SK-N-SH treated with all-trans-retinoic acid at 6 μM for 48 hours (cell line): ENCODE data around the gene SAP30.

Source experiments
- ARNTL ChIP-seq: fragments of 450-650 bp; formaldehyde crosslinking; IDR thresholded peaks from 2 replicates; pipeline ENCODE4 v1.5.0; 2020; ENCODE audit warnings: low read depth, mild to moderate bottlenecking, moderate library complexity, borderline replicate concordance
- GLIS3 ChIP-seq: fragments of 250-450 bp; sonication (Bioruptor Pico); IDR thresholded peaks from 2 replicates; pipeline ENCODE4 v1.5.0; 2020; ENCODE audit warnings: mild to moderate bottlenecking, moderate library complexity
- RARB ChIP-seq: fragments of 250-450 bp; sonication (Bioruptor Pico); IDR thresholded peaks from 2 replicates; pipeline ENCODE4 v1.8.0; 2021; ENCODE audit warnings: mild to moderate bottlenecking, moderate library complexity
- TOX ChIP-seq: fragments of 250-450 bp; sonication (Bioruptor Pico); IDR thresholded peaks from 2 replicates; pipeline ENCODE4 v1.8.0; 2021; ENCODE audit warnings: mild to moderate bottlenecking, moderate library complexity, borderline replicate concordance
- ZFP3 ChIP-seq: fragments of 250-450 bp; sonication (Bioruptor Pico); IDR thresholded peaks from 2 replicates; pipeline ENCODE4 v1.5.0; 2020; ENCODE audit warnings: mild to moderate bottlenecking, moderate library complexity
- ZNF70 ChIP-seq: fragments of 450-650 bp; formaldehyde crosslinking; IDR thresholded peaks from 2 replicates; pipeline ENCODE4 v1.5.0; 2020; ENCODE audit warnings: mild to moderate bottlenecking, moderate library complexity
- TF ChIP-seq, protein P1 (sequence below): fragments of 250-450 bp; sonication (Bioruptor Pico); IDR thresholded peaks from 2 replicates; pipeline ENCODE4 v1.5.1; 2020; ENCODE audit warnings: low read depth, mild to moderate bottlenecking, moderate library complexity

- TF ChIP-seq ARNTL = no peak
- TF ChIP-seq TOX (CRISPR knock-in tag) = no peak
- TF ChIP-seq RARB = no peak
- TF ChIP-seq ZNF70 (CRISPR knock-in tag) = no peak
- no peak for TF ChIP-seq GLIS3 (CRISPR knock-in tag)
- TF ChIP-seq ZFP3 (CRISPR knock-in tag) = no peak
- TF ChIP-seq, protein P1, sequence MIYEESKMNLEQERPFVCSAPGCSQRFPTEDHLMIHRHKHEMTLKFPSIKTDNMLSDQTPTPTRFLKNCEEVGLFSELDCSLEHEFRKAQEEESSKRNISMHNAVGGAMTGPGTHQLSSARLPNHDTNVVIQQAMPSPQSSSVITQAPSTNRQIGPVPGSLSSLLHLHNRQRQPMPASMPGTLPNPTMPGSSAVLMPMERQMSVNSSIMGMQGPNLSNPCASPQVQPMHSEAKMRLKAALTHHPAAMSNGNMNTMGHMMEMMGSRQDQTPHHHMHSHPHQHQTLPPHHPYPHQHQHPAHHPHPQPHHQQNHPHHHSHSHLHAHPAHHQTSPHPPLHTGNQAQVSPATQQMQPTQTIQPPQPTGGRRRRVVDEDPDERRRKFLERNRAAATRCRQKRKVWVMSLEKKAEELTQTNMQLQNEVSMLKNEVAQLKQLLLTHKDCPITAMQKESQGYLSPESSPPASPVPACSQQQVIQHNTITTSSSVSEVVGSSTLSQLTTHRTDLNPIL = no peak
Observed at GRCh38 chr4:173365359-173365996, 5.3 kb upstream of the SAP30 start.
